A549 (cell line): ENCODE measurements around the gene SIX2. TPM values are rescaled to one million over a fixed set of nuclear protein-coding genes. Genes with fewer than 3 reads are reported as not detected.

Experiments
- ATAC-seq, 2 experiments: fragments of 200-7000 bp in 1 of 2; fragments of >200 bp in 1 of 2; cut with Nextera tagmentation in 1 of 2; cut with Tn5 transposase in 1 of 2; 3 replicates each; pipeline versions ENCODE4 v1.8.0 to v1.9.1; 2018 to 2020; ENCODE audit warnings: mild to moderate bottlenecking in 1 of 2, moderate library complexity in 1 of 2
- CTCF ChIA-PET: fragments of 300-600 bp; sonication (Branson Sonifier 250); formaldehyde crosslinking; extraction: SDS; loops from one replicate; lab custom pipeline; 2021; ENCODE audit warnings: antibody characterized with exemption, inconsistent platforms; lab: Yijun Ruan, JAX
- POLR2A ChIA-PET: fragments of 350-600 bp; formaldehyde crosslinking; extraction: SDS; loops from one replicate; lab custom pipeline; 2021; ENCODE audit warnings: antibody characterized with exemption, inconsistent platforms; lab: Yijun Ruan, JAX
- DNase-seq, 2 experiments: peaks; one replicate each; pipeline versions ENCODE4 v3.0.0 to v3.0.0-alpha.2; 2011 to 2016; ENCODE audit warnings: low read depth in 1 of 2, low spot score in 1 of 2
- FAIRE-seq: peaks from 2 replicates; lab custom pipeline; 2011; peaks lifted over from hg19 to GRCh38; lab: Jason Lieb, UNC
- H3K27ac ChIP-seq, 2 experiments: fragments of >200 bp; sonication (Bioruptor Twin); formaldehyde crosslinking; 3 replicates each; pipeline ENCODE4 v1.5.1; 2016 to 2017
- H3K4me1 ChIP-seq: fragments of >200 bp; sonication (Bioruptor Twin); formaldehyde crosslinking; 3 replicates; pipeline ENCODE4 v1.6.1; 2016
- H3K4me2 ChIP-seq: fragments of >200 bp; sonication (Bioruptor Twin); formaldehyde crosslinking; 3 replicates; pipeline ENCODE4 v1.6.1; 2016
- H3K4me3 ChIP-seq: fragments of >200 bp; sonication (Bioruptor Twin); formaldehyde crosslinking; 3 replicates; pipeline ENCODE4 v1.5.1; 2016
- H3K9me3 ChIP-seq: fragments of >200 bp; sonication (Bioruptor Twin); formaldehyde crosslinking; 3 replicates; pipeline ENCODE4 v1.6.1; 2016
- BHLHE40 ChIP-seq: IDR thresholded peaks from 2 replicates; pipeline ENCODE4 v1.6.1; 2012; ENCODE audit warnings: low read depth, low read length, inconsistent platforms
- CEBPB ChIP-seq, 2 experiments: fragments of >200 bp in 1 of 2; sonication (Bioruptor Twin) in 1 of 2; formaldehyde crosslinking in 1 of 2; IDR thresholded peaks; 2 replicates each; pipeline ENCODE4 v1.6.1; 2012 to 2016
- CHD2 ChIP-seq: fragments of 150-350 bp; IDR thresholded peaks from 2 replicates; pipeline ENCODE4 v1.6.1; 2014; ENCODE audit warnings: low read length; ENCODE audit not compliant: partially characterized antibody
- EHF ChIP-seq: fragments of 250-450 bp; sonication (Bioruptor Pico); IDR thresholded peaks from 2 replicates; pipeline ENCODE4 v1.5.0; 2020; ENCODE audit warnings: mild to moderate bottlenecking
- EHMT2 ChIP-seq: fragments of 200-600 bp; sonication (generic); IDR thresholded peaks from 2 replicates; pipeline ENCODE4 v1.6.1; 2016; ENCODE audit warnings: antibody characterized with exemption, low read depth, mild to moderate bottlenecking, moderate library complexity
- FOSB ChIP-seq: fragments of 250-450 bp; sonication (Bioruptor Pico); IDR thresholded peaks from 2 replicates; pipeline ENCODE4 v1.5.0; 2020; ENCODE audit warnings: mild to moderate bottlenecking, moderate library complexity
- FOXS1 ChIP-seq: fragments of 250-450 bp; sonication (Bioruptor Pico); IDR thresholded peaks from 2 replicates; pipeline ENCODE4 v1.5.0; 2020; ENCODE audit warnings: mild to moderate bottlenecking, moderate library complexity
- HDAC2 ChIP-seq: fragments of 200-600 bp; sonication (generic); IDR thresholded peaks from 2 replicates; pipeline ENCODE4 v1.6.1; 2016
- HOXA7 ChIP-seq: fragments of 250-450 bp; sonication (Bioruptor Pico); IDR thresholded peaks from 2 replicates; pipeline ENCODE4 v1.5.0; 2020; ENCODE audit warnings: mild to moderate bottlenecking, moderate library complexity
- KDM1A ChIP-seq: fragments of 200-600 bp; sonication (generic); IDR thresholded peaks from 2 replicates; pipeline ENCODE4 v1.6.1; 2016; ENCODE audit warnings: low read depth, mild to moderate bottlenecking
- MAFK ChIP-seq: fragments of 450-650 bp; IDR thresholded peaks from 2 replicates; pipeline ENCODE4 v1.6.1; 2014; ENCODE audit not compliant: partially characterized antibody
- MAX ChIP-seq: IDR thresholded peaks from 2 replicates; pipeline ENCODE4 v1.6.1; 2012
- NFE2L2 ChIP-seq: fragments of 150-350 bp; conservative IDR thresholded peaks from 2 replicates; pipeline ENCODE4 v1.6.1; 2014; ENCODE audit warnings: low read length
- PBX3 ChIP-seq: IDR thresholded peaks from 2 replicates; pipeline ENCODE4 v1.6.1; 2012
- RCOR1 ChIP-seq: fragments of 150-350 bp; IDR thresholded peaks from 2 replicates; pipeline ENCODE4 v1.6.1; 2014; ENCODE audit warnings: antibody characterized with exemption, low read length, low read depth
- RNF2 ChIP-seq: fragments of 200-600 bp; sonication (generic); IDR thresholded peaks from 2 replicates; pipeline ENCODE4 v1.6.1; 2016; ENCODE audit warnings: low read depth, mild to moderate bottlenecking, antibody characterized with exemption, moderate library complexity, borderline replicate concordance
- SREBF2 ChIP-seq: fragments of 450-650 bp; IDR thresholded peaks from 2 replicates; pipeline ENCODE4 v1.6.1; 2014; ENCODE audit warnings: mild to moderate bottlenecking, moderate library complexity
- USF2 ChIP-seq: fragments of 450-650 bp; IDR thresholded peaks from 2 replicates; pipeline ENCODE4 v1.6.1; 2014; ENCODE audit warnings: antibody characterized with exemption
- WGBS: methylation state at CpG from one replicate; pipeline ENCODE4 v1.1.6; 2017; ENCODE audit errors: missing lambda C conversion rate; 5-methylcytosine and 5-hydroxymethylcytosine counted together
- polyA plus RNA-seq, 4 experiments: library from polyadenylated mRNA; depleted of rRNA in 3 of 4; stranded (reverse); fragments of >200 nt; fragmentation: RNase III in 1 of 4; extraction: RNeasy Plus Mini Kit Qiagen cat#74134 plus additional on column Dnase treatment in 1 of 4; gene quantifications; 2 replicates in 3 of 4; 3 replicates in 1 of 4; pipeline ENCODE4 v1.2.3, GENCODE V29; 2011 to 2017
- TF ChIP-seq, protein P1 (sequence below): fragments of >200 bp; sonication (Bioruptor Twin); formaldehyde crosslinking; IDR thresholded peaks from 3 replicates; pipeline ENCODE4 v1.5.1; 2016
- TF ChIP-seq, protein P2 (sequence below): fragments of >200 bp; sonication (Bioruptor Twin); formaldehyde crosslinking; IDR thresholded peaks from 3 replicates; pipeline ENCODE4 v1.6.1; 2016
- TF ChIP-seq, protein P3 (sequence below): fragments of 200-600 bp; sonication (generic); IDR thresholded peaks from 2 replicates; pipeline ENCODE4 v1.6.1; 2016; ENCODE audit warnings: antibody characterized with exemption, mild to moderate bottlenecking, moderate library complexity

SIX2 gene
- polyA plus RNA-seq, 2 of the 4 experiments (the other 2 are of a cell fraction), result 0.10 to 0.15 TPM

DNA sequence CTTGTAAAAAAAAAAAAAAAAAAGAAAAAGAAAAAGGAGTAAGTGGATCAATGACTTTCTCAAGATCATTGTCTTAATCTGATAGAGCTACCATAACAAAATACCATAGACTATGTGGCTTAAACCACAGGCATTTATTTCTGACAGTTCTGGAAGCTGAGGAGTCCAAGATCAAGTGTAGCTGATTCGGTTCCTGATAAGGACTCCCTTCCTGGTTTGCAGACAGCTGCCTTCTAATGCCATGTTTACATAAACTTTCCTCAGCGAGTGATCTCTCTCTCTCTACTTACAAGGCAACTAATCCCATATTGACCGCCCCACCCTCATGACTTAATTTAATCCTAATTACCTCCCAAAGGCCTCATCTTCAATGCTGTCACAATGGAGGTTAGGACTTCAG, 36.5 kb upstream of the SIX2 start (continued):
- TF ChIP-seq, protein P1, sequence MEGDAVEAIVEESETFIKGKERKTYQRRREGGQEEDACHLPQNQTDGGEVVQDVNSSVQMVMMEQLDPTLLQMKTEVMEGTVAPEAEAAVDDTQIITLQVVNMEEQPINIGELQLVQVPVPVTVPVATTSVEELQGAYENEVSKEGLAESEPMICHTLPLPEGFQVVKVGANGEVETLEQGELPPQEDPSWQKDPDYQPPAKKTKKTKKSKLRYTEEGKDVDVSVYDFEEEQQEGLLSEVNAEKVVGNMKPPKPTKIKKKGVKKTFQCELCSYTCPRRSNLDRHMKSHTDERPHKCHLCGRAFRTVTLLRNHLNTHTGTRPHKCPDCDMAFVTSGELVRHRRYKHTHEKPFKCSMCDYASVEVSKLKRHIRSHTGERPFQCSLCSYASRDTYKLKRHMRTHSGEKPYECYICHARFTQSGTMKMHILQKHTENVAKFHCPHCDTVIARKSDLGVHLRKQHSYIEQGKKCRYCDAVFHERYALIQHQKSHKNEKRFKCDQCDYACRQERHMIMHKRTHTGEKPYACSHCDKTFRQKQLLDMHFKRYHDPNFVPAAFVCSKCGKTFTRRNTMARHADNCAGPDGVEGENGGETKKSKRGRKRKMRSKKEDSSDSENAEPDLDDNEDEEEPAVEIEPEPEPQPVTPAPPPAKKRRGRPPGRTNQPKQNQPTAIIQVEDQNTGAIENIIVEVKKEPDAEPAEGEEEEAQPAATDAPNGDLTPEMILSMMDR, result no peak
- no peak for TF ChIP-seq HDAC2
- TF ChIP-seq NFE2L2, result no peak
- no peak for TF ChIP-seq SREBF2
- TF ChIP-seq, all 56 proteins: peak for 0

DNA sequence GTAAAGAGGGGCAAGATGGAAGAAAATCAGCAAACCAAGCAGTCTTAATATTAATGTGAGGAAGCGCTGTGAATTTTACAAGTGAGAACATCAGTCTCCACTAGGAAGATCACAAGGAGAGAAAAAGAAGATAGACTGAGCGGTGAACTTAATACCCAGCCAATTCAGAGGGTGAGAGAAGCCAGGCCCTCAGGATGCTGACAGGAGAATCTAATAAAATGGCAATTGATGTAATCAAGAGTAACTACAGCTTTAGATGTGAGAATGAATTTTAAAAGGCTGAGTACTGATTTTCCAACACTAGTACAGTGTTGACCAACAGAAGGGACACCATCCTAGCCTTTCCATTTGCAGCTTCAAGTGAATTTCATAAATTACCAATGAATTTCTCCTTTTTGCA, 35.7 kb upstream of the SIX2 start:
- 91% methylated on average over 2 of the region's 2 CpGs for WGBS
- ATAC-seq (no peak), DNase-seq (no peak), FAIRE-seq (no peak)
- TF ChIP-seq KDM1A, result no peak
- TF ChIP-seq HOXA7 (CRISPR knock-in tag), result no peak
- TF ChIP-seq BHLHE40, result no peak
- no peak for TF ChIP-seq CEBPB (IDR thresholded peaks at IDR 0.05)
- TF ChIP-seq, protein P2, sequence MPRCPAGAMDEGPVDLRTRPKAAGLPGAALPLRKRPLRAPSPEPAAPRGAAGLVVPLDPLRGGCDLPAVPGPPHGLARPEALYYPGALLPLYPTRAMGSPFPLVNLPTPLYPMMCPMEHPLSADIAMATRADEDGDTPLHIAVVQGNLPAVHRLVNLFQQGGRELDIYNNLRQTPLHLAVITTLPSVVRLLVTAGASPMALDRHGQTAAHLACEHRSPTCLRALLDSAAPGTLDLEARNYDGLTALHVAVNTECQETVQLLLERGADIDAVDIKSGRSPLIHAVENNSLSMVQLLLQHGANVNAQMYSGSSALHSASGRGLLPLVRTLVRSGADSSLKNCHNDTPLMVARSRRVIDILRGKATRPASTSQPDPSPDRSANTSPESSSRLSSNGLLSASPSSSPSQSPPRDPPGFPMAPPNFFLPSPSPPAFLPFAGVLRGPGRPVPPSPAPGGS, result no peak
- TF ChIP-seq PBX3, result no peak
- no peak for TF ChIP-seq EHF (CRISPR knock-in tag)
- no peak for TF ChIP-seq MAX
- TF ChIP-seq, protein P3, sequence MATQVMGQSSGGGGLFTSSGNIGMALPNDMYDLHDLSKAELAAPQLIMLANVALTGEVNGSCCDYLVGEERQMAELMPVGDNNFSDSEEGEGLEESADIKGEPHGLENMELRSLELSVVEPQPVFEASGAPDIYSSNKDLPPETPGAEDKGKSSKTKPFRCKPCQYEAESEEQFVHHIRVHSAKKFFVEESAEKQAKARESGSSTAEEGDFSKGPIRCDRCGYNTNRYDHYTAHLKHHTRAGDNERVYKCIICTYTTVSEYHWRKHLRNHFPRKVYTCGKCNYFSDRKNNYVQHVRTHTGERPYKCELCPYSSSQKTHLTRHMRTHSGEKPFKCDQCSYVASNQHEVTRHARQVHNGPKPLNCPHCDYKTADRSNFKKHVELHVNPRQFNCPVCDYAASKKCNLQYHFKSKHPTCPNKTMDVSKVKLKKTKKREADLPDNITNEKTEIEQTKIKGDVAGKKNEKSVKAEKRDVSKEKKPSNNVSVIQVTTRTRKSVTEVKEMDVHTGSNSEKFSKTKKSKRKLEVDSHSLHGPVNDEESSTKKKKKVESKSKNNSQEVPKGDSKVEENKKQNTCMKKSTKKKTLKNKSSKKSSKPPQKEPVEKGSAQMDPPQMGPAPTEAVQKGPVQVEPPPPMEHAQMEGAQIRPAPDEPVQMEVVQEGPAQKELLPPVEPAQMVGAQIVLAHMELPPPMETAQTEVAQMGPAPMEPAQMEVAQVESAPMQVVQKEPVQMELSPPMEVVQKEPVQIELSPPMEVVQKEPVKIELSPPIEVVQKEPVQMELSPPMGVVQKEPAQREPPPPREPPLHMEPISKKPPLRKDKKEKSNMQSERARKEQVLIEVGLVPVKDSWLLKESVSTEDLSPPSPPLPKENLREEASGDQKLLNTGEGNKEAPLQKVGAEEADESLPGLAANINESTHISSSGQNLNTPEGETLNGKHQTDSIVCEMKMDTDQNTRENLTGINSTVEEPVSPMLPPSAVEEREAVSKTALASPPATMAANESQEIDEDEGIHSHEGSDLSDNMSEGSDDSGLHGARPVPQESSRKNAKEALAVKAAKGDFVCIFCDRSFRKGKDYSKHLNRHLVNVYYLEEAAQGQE, result no peak
- no peak for TF ChIP-seq FOXS1 (CRISPR knock-in tag)
- TF ChIP-seq RCOR1, result no peak
- TF ChIP-seq FOSB (CRISPR knock-in tag), result no peak
- TF ChIP-seq MAFK, result no peak
- TF ChIP-seq CHD2, result no peak
- TF ChIP-seq RNF2, result no peak
- no peak for TF ChIP-seq EHMT2
- TF ChIP-seq USF2, result no peak
- ChIA-PET POLR2A (interaction anchor here (0.6 kb wide), 1 partner anchor 314 kb away, joined by 4 read pairs; no protein-coding TSS in a partner anchor), CTCF (interaction anchor here (1.3 kb wide), 1 partner anchor 23 kb away, joined by 3 read pairs; no protein-coding TSS in a partner anchor)
- Histone ChIP-seq H3K4me2 (no peak overlapping the region), H3K9me3 (no peaks in the 10 kb centered on the region), H3K4me3 (no peak overlapping the region), H3K4me1 (no peaks in the 10 kb centered on the region), H3K27ac (no peak overlapping the region)
